ENCODE measurements around the gene SIRPD.

Gene SIRPD

DNA sequence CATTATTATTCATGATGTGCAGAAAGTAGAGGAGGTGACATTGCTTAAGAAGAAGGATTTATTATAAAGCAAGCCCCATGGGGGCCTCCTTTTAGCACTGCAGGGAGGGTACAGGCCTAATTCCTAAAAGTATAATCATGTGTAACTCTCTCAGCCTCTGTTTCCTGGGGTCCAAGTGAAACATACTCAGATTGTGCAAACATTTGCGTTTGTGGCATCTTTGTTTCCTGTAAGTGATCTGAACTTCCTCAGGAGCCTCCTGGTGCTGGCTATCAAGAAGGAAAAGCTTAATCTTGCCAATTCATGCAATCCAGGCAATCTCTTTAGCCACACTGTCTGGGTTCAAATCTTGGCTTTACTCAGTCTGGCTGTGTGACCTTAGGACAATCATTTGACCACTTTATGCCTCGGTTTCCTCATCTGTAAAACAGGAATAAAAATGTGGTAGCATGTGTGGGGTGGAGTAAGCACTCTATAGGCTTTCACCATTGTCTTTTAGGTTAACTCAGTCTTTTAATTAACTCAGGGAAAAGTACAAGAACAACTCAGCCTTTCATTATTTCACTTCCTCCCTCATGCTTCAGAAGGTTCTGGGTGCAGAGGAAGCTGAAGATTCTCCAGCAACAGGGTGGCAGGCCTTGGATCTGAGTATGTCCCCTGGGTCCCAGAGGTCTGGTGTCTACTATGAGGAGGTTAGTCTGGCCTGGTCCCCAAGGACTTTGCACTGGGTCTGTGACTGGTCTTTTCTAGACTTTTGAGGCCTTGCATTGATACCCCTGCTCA, 65.5 kb downstream of the SIRPD start:
- no peak for DNase-seq

DNA sequence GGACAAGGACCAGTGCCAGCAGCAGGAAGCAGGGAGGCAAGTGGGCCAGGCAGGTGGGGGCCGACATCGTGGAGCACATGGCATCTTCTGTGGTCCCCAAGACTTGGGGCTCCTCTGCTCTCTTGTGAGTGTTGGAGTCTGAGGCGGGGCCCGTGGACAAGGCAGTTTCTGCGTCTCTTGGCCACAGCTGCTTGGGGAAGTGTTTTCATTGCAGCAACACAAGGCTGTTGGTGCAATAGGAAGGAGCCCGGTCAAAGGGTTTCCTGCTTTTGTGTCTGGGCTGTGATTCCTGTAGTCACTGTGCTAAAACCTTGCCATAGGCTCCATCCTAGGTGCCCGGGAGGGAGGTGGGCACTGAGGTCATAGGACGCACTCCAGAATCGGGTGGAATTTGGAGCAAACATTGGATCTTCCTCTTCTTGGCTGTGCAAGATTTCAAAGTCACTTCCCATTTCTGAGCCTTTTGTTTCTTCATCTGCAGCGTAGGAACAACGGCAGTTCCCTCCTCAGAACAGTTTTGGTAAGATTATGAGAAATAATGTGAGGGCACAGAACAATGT, 66.1 kb downstream of the SIRPD start, which contains the start of gene SIRPB2:
Gene SIRPB2 (minus strand): TSS at position 140 of the 560 bp plus-strand sequence. CDS start 61 bp downstream, at position 79.
- DNase-seq, result no peak

DNA sequence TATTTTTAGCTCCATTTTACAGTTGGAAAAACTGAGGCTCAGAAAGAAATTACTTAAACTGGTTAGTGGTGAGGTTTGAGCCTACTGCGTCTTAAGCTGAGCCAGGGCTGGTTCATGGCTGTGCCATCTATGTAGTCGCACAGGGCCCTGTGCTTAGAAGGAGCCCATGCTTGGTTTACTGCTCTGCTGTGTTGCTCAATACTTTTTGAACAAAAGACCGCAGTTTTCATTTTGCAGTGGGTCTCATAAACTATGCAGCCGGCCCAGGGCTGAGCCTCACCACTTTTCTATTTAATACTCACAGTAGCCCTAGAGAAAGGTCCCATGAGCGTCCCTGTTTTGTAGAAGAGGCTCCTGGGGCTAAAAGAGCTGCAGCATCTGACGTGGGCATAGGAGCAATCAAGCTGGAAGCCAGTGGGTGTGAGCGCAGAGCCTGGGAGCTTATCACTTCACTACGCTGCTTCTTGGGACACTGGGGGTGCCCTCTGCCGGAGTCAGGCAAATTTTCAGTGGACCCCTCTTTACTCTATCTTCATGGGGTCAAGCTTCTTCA, 66.8 kb downstream of the SIRPD start:
- no peak for DNase-seq

DNA sequence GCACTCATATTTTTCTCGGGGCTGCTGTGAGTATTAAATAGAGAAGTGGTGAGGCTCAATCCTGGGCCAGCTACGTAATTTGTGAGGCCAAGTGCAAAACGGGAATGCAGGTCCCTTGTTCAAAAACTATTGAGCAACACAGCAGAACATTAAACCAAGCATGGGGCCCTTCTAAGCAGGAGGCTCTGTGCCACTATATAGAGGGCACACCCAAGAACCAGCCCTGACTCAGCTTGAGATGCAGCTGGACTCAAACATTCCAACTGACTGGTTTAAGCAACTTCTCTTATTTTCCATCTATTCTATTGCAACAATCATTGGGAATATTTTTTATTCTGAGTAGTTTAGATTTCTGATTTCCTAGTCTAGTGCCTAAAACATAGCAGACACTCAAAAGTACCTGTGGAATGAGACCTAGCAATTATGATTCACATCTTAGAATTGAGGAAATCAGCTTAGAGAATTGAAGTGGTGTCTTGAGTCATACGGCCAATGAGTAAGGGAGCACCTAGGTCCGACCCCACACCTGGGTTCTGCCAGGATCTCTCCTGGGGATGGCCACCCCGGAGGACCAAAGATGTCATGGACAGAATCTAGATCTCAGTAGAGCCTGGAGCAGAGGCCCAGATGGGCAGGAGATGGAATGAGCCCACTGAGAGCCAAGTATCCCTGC, 67.6 kb downstream of the SIRPD start:
- DNase-seq, result no peak

DNA sequence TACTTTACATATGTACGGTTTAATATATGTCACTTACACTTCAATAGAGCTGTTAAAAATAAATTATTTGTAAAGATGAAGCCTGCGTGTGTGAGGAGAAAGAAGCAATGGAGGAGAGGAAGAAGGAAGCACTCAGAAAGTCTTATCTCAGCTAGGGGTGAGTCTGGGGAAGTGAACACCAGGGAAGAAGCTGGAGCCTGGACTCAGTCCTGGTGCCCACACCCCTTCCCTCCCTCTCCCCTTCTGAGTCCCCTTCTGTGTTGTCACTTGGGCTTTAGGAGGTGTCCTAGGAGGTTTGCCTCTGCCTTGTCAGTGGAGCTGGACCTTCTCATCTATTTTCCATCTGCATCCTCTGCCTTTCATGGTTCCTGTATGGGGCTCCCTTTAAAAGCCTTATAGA, 68.2 kb downstream of the SIRPD start:
- no peak for DNase-seq

DNA sequence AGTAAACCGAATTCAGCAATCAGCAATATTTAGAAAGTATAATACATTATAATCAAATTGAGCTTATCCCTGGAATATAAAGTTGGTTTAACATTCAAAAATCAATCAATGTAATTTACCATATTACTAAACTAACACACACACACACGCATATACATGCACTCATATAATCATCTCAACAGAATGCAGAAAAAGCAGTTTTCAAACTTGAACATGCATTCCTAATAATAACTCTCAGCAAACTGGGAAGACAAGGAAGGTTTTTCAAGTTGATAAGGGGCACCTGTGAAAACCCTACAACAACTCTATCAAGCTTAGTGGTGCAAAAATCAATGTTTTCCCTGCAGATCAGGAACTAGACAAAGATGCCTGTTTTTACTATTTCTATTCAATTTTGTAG, 70.9 kb downstream of the SIRPD start:
- no peak for DNase-seq

DNA sequence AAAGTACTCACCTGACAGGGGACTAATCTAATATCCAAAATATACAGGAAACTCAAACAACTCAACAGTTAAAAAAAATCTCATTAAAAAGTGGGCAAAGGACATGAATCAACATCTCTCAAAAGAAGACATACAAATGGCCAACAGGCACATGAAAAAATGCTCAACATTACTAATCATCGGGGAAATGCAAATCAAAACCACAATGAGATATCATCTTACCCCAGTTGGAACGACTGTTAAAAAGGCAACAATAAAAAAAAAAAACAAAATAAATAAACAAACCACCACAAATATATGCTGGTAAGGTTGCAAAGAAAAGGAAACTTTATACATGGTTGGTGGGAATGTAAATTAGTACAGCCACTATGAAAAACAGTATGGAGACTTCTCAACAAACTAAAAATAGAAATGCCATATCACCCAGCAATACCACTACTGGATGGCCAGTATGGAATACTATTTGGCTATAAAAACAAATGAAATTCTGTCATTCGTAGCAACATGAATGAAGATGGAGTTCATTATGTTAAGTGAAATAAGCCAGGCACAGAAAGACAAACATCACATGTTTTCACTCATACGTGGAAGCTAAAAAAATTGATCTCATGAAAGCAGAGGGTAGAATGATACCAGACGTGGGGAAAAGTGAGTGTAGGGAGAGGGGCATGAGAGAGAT, 72.9 kb downstream of the SIRPD start:
- DNase-seq, result no peak

Measured in NCI-H524 treated with DMSO at 0.1 percent for 48 hours (cell line).